Measurements from ENCODE around the gene HCN2. TPM values are rescaled to one million over a fixed set of nuclear protein-coding genes. Genes with fewer than 3 reads are reported as not detected.
A peak's percentile ranks its signal among the peaks of the same experiment; 100 is the strongest.

Gene HCN2
- total RNA-seq, 2 donors from 2014 or later = 0.17 to 0.40 TPM

GRCh38 chr19:585551-586110, 4.0 kb upstream of the HCN2 start:
- intact Hi-C loops (cut with DNase I) = loop anchor here (10.0 kb wide), 1 partner anchor 79 kb away; the partner anchor contains the start of gene RNF126
- peaks cover 7% of the 10 kb centered on the region for H3K36me3 ChIP-seq
- no peaks in the 10 kb centered on the region for H3K9me3 ChIP-seq
- DNase-seq = no peak
- TF ChIP-seq CTCF (IDR thresholded peaks at IDR 0.05) = no peak
- H3K4me3 ChIP-seq = no peak overlapping the region
- no peak overlapping the region for H3K27ac ChIP-seq
- H3K9ac ChIP-seq (ENCODE audit: low read depth in 2 of 2, low read length in 2 of 2) = no peak overlapping the region
- H3K4me1 ChIP-seq = peaks cover 4% of the 10 kb centered on the region
- H3K27me3 ChIP-seq = peaks cover 23% of the 10 kb centered on the region

GRCh38 chr19:588093-588740, 1.5 kb upstream of the HCN2 start:
- H3K9me3 ChIP-seq = no peaks in the 10 kb centered on the region
- no peak overlapping the region for H3K4me3 ChIP-seq
- intact Hi-C loops (cut with DNase I) = loop anchor here (10.0 kb wide), 1 partner anchor 77 kb away; the partner anchor contains the start of gene RNF126
- H3K36me3 ChIP-seq = no peaks in the 10 kb centered on the region
- no peak overlapping the region for H3K27ac ChIP-seq
- peaks cover 36% of the 10 kb centered on the region for H3K27me3 ChIP-seq
- peak; percentile 67 for DNase-seq
- H3K4me1 ChIP-seq = peaks cover 4% of the 10 kb centered on the region
- no peak overlapping the region for H3K9ac ChIP-seq (ENCODE audit: low read depth in 2 of 2, low read length in 2 of 2)
- TF ChIP-seq CTCF (IDR thresholded peaks at IDR 0.05) = peak; percentile 49

- Histone ChIP-seq H3K36me3 (no peaks in the 10 kb centered on the region), H3K4me1 (peaks cover 4% of the 10 kb centered on the region), H3K27ac (no peak overlapping the region), H3K4me3 (no peak overlapping the region), H3K27me3 (peaks cover 36% of the 10 kb centered on the region), H3K9ac (ENCODE audit: low read depth in 2 of 2, low read length in 2 of 2) (no peak overlapping the region), H3K9me3 (no peaks in the 10 kb centered on the region)
- intact Hi-C loops (cut with DNase I) = loop anchor here (10.0 kb wide), 1 partner anchor 76 kb away; the partner anchor contains the start of gene RNF126
- no peak for TF ChIP-seq CTCF (IDR thresholded peaks at IDR 0.05)
- no peak for DNase-seq
These were observed 664 bp upstream of the HCN2 start for GRCh38 chr19:588741-589692.

- TF ChIP-seq CTCF (IDR thresholded peaks at IDR 0.05) = no peak
- H3K9me3 ChIP-seq = no peaks in the 10 kb centered on the region
- DNase-seq = no peak
- intact Hi-C loops (cut with DNase I) = no loop called here
- H3K9ac ChIP-seq (ENCODE audit: low read depth in 2 of 2, low read length in 2 of 2) = no peak overlapping the region
- H3K36me3 ChIP-seq = no peaks in the 10 kb centered on the region
- no peak overlapping the region for H3K4me3 ChIP-seq
- H3K4me1 ChIP-seq = peaks cover 4% of the 10 kb centered on the region
- H3K27me3 ChIP-seq = peaks cover 36% of the 10 kb centered on the region
- no peak overlapping the region for H3K27ac ChIP-seq
These were observed 690 bp downstream of the HCN2 start for GRCh38 chr19:590396-590745.

GRCh38 chr19:590750-591098, 1.0 kb downstream of the HCN2 start:
- Histone ChIP-seq H3K36me3 (no peaks in the 10 kb centered on the region), H3K4me1 (peaks cover 4% of the 10 kb centered on the region), H3K27ac (no peak overlapping the region), H3K4me3 (no peak overlapping the region), H3K9ac (ENCODE audit: low read depth in 2 of 2, low read length in 2 of 2) (no peak overlapping the region), H3K27me3 (peaks cover 36% of the 10 kb centered on the region), H3K9me3 (no peaks in the 10 kb centered on the region)
- no peak for TF ChIP-seq CTCF (IDR thresholded peaks at IDR 0.05)
- intact Hi-C loops (cut with DNase I) = no loop called here
- DNase-seq = no peak

All from colonic mucosa (tissue), 4 donors.